GM12892 (cell line): ENCODE results near the gene QRFP.

ENCODE experiments used
- POLR2A ChIP-seq: IDR thresholded peaks from 2 replicates; pipeline ENCODE4 v1.6.1; 2011; ENCODE audit warnings: low read depth, low read length, control low read depth
- POLR2AphosphoS5 ChIP-seq: IDR thresholded peaks from 2 replicates; pipeline ENCODE4 v1.6.1; 2011; ENCODE audit warnings: low read depth, low read length, control low read depth
- TAF1 ChIP-seq: IDR thresholded peaks from 2 replicates; pipeline ENCODE4 v1.6.1; 2011; ENCODE audit warnings: low read depth, mild to moderate bottlenecking, control low read depth, low read length, borderline replicate concordance

GRCh38 chr9:130901498-130902203 lies 5.0 kb upstream of the QRFP start:
- no peak for TF ChIP-seq POLR2A
- no peak for TF ChIP-seq POLR2AphosphoS5
- no peak for TF ChIP-seq TAF1
